ENCODE results near the gene NCAPG2. TPM values are rescaled to one million over a fixed set of nuclear protein-coding genes. Genes with fewer than 3 reads are reported as not detected.

Gene NCAPG2
- total and polyA plus RNA-seq, 2 experiments from 2014 or later, result 38.7 to 91.2 TPM

DNA sequence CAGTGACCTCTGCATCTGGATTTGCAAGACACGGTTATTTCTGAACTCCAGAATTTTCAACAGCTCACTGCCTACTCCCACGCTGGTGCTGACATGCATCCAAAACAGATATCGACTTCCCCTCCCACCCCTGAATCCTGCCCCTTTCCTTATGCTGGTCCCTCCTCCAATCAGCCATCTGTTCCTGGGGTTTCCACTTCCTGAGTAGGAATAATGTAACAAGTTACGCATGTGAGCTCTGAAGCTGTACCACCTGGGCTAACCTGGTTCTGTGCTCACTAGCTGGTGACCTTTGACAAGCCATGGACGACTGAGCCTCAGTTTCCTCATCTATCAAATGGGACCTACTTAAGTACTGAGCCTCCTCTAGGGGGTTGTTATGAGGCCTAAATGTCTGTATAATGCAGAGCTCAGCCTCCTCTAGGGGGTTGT, 1.7 kb upstream of the NCAPG2 start:
- no peak overlapping the region for H3K27ac Mint-ChIP-seq

GRCh38 chr7:158705234-158705850, 738 bp upstream of the NCAPG2 start:
- Histone ChIP-seq H3K4me3 (peak overlapping the region; percentile 91), H3F3A (replicated peaks; ENCODE audit: low read depth) (no peaks in the 10 kb centered on the region; the same call in 1 of the 2 replicates), H3K36me3 (ENCODE audit: insufficient read depth) (peaks cover 8% of the 10 kb centered on the region), H3K79me2 (replicated peaks; ENCODE audit: insufficient read depth) (peaks cover 32% of the 10 kb centered on the region), H2AFZ (0 out of 2 replicates have a peak overlapping the region, but pooled peaks have one; percentile 38), H3K9me2 (ENCODE audit: insufficient read depth) (no peaks in the 10 kb centered on the region), H3K4me1 (ENCODE audit: insufficient read depth) (peaks cover 33% of the 10 kb centered on the region), H4K20me1 (replicated peaks; ENCODE audit: insufficient read depth) (peaks cover 10% of the 10 kb centered on the region; the same call in 1 of the 2 replicates), H3K27ac (ENCODE audit: low read depth) (no peak overlapping the region), H3K4me2 (peak overlapping the region; percentile 89), H3K27me3 (ENCODE audit: insufficient read depth) (no peaks in the 10 kb centered on the region)
- Mint-ChIP-seq H3K27me3 (ENCODE audit: insufficient read depth, low read depth, poor library complexity) (peaks cover 4% of the 10 kb centered on the region), H3K4me3 (peak overlapping the region; percentile 84), H3K4me1 (peaks cover 39% of the 10 kb centered on the region), H3K9me3 (peaks cover 14% of the 10 kb centered on the region), H3K27ac (no peak overlapping the region), H3K36me3 (ENCODE audit: low read depth) (peaks cover 28% of the 10 kb centered on the region)
- DNase-seq (ENCODE audit: low spot score) (peak; percentile 44), ATAC-seq (peak; percentile 42)
- TF ChIP-seq REST (IDR thresholded peaks at IDR 0.05; ENCODE audit: unreplicated experiment) (no peak), JUNB (IDR thresholded peaks at IDR 0.05; ENCODE audit: unreplicated experiment) (no peak), CREB1 (CRISPR knock-in tag; IDR thresholded peaks at IDR 0.05; ENCODE audit: low read depth) (no peak), STAT1 (IDR thresholded peaks at IDR 0.05; ENCODE audit: unreplicated experiment) (no peak), ZNF331 (CRISPR knock-in tag; IDR thresholded peaks at IDR 0.05; ENCODE audit: low read depth) (no peak), EZH2phosphoT487 (IDR thresholded peaks at IDR 0.05; ENCODE audit: unreplicated experiment) (no peak), EZH2 (IDR thresholded peaks at IDR 0.05; ENCODE audit: low read depth, unreplicated experiment) (no peak), CTCF (conservative IDR thresholded peaks at IDR 0.05; ENCODE audit: low read depth in 2 of 2) (no peak), ETS1 (IDR thresholded peaks at IDR 0.05) (no peak), ZNF114 (CRISPR knock-in tag; IDR thresholded peaks at IDR 0.05) (no peak)

More for the DNA sequence above, 1.7 kb upstream of the NCAPG2 start:
- Histone ChIP-seq H3K4me2 (no peak overlapping the region), H3K36me3 (ENCODE audit: insufficient read depth) (no peaks in the 10 kb centered on the region; the same call in 1 of the 2 replicates), H3F3A (replicated peaks; ENCODE audit: low read depth) (no peaks in the 10 kb centered on the region; the same call in 1 of the 2 replicates), H3K79me2 (replicated peaks; ENCODE audit: insufficient read depth) (peaks cover 23% of the 10 kb centered on the region), H4K20me1 (replicated peaks; ENCODE audit: insufficient read depth) (peaks cover under 1% of the 10 kb centered on the region; the same call in 1 of the 2 replicates), H3K4me3 (no peak overlapping the region), H3K27ac (ENCODE audit: low read depth) (no peak overlapping the region), H3K4me1 (ENCODE audit: insufficient read depth) (peaks cover 26% of the 10 kb centered on the region), H2AFZ (no peak overlapping the region), H3K27me3 (ENCODE audit: insufficient read depth) (no peaks in the 10 kb centered on the region), H3K9me2 (ENCODE audit: insufficient read depth) (no peaks in the 10 kb centered on the region)
- ATAC-seq (no peak), DNase-seq (ENCODE audit: low spot score) (no peak)
- Mint-ChIP-seq H3K4me1 (peaks cover 32% of the 10 kb centered on the region), H3K9me3 (peaks cover 18% of the 10 kb centered on the region), H3K27me3 (ENCODE audit: insufficient read depth, low read depth, poor library complexity) (peaks cover 4% of the 10 kb centered on the region), H3K36me3 (ENCODE audit: low read depth) (peaks cover 21% of the 10 kb centered on the region), H3K4me3 (peak overlapping the region; percentile 55)
- TF ChIP-seq NANOG (IDR thresholded peaks at IDR 0.05; ENCODE audit: borderline replicate concordance) (no peak), EZH2 (IDR thresholded peaks at IDR 0.05; ENCODE audit: low read depth, unreplicated experiment) (no peak), STAT1 (IDR thresholded peaks at IDR 0.05; ENCODE audit: unreplicated experiment) (no peak), CTCF (conservative IDR thresholded peaks at IDR 0.05; ENCODE audit: low read depth in 2 of 2) (no peak), POLR2AphosphoS5 (IDR thresholded peaks at IDR 0.05; ENCODE audit: low read depth) (no peak), JUNB (IDR thresholded peaks at IDR 0.05; ENCODE audit: unreplicated experiment) (no peak), ZNF114 (CRISPR knock-in tag; IDR thresholded peaks at IDR 0.05) (no peak), ZNF331 (CRISPR knock-in tag; IDR thresholded peaks at IDR 0.05; ENCODE audit: low read depth) (no peak)

Measured in GM23338 (cell line).